Trophoblast cell (in vitro differentiated cells and primary cell): ENCODE measurements around the gene HEMK1.

Experiments
- DNase-seq, 2 donors: peaks; one replicate each; pipeline ENCODE4 v3.0.0-alpha.2; 2016
- H2AFZ ChIP-seq: 2 replicates; pipeline ENCODE4 v1.6.1; 2013; ENCODE audit warnings: low read length, moderate library complexity, mild to moderate bottlenecking; ENCODE audit not compliant: insufficient read depth, poor library complexity
- H2AK5ac ChIP-seq: 2 replicates; pipeline ENCODE4 v1.6.1; 2013; ENCODE audit warnings: mild to moderate bottlenecking, low read length
- H2BK120ac ChIP-seq: 2 replicates; pipeline ENCODE4 v1.6.1; 2013; ENCODE audit warnings: low read length, mild to moderate bottlenecking, moderate library complexity; ENCODE audit not compliant: insufficient read depth, poor library complexity
- H2BK12ac ChIP-seq: 2 replicates; pipeline ENCODE4 v1.6.1; 2013; ENCODE audit warnings: mild to moderate bottlenecking, low read length, moderate library complexity
- H2BK5ac ChIP-seq: 2 replicates; pipeline ENCODE4 v1.6.1; 2013; ENCODE audit warnings: low read length, low read depth, moderate library complexity, mild to moderate bottlenecking; ENCODE audit not compliant: poor library complexity
- H3K14ac ChIP-seq: 2 replicates; pipeline ENCODE4 v1.6.1; 2013; ENCODE audit warnings: mild to moderate bottlenecking, low read length
- H3K18ac ChIP-seq: 2 replicates; pipeline ENCODE4 v1.6.1; 2013; ENCODE audit warnings: mild to moderate bottlenecking, low read length
- H3K23ac ChIP-seq: 2 replicates; pipeline ENCODE4 v1.6.1; 2013; ENCODE audit warnings: low read length
- H3K27ac ChIP-seq: 2 replicates; pipeline ENCODE4 v1.5.1; 2013; ENCODE audit warnings: low read depth, mild to moderate bottlenecking, inconsistent platforms, low read length, moderate library complexity
- H3K27me3 ChIP-seq: 2 replicates; pipeline ENCODE4 v1.6.1; 2013; ENCODE audit warnings: inconsistent platforms, mild to moderate bottlenecking, low read length, moderate library complexity; ENCODE audit not compliant: insufficient read depth
- H3K36me3 ChIP-seq, 2 experiments: 1 replicate in 1 of 2; 2 replicates in 1 of 2; pipeline ENCODE4 v1.6.1; 2013; ENCODE audit warnings: low read length in 2 of 2, mild to moderate bottlenecking in 2 of 2, moderate library complexity in 1 of 2; ENCODE audit not compliant: insufficient read depth in 2 of 2, control insufficient read depth in 1 of 2
- H3K4ac ChIP-seq: 2 replicates; pipeline ENCODE4 v1.6.1; 2013; ENCODE audit warnings: low read depth, mild to moderate bottlenecking, low read length, moderate library complexity
- H3K4me1 ChIP-seq, 2 experiments: 1 replicate in 1 of 2; 2 replicates in 1 of 2; pipeline ENCODE4 v1.6.1; 2013; ENCODE audit warnings: low read length in 2 of 2, mild to moderate bottlenecking in 2 of 2, moderate library complexity in 1 of 2; ENCODE audit not compliant: insufficient read depth in 2 of 2, control insufficient read depth in 1 of 2
- H3K4me2 ChIP-seq: 2 replicates; pipeline ENCODE4 v1.6.1; 2013; ENCODE audit warnings: inconsistent platforms, mild to moderate bottlenecking, low read length, moderate library complexity
- H3K4me3 ChIP-seq: 2 replicates; pipeline ENCODE4 v1.5.1; 2013; ENCODE audit warnings: mild to moderate bottlenecking, low read depth, low read length, inconsistent platforms
- H3K79me1 ChIP-seq: one replicate; pipeline ENCODE4 v1.6.1; 2013; ENCODE audit warnings: low read length
- H3K79me2 ChIP-seq: 2 replicates; pipeline ENCODE4 v1.6.1; 2013; ENCODE audit warnings: low read length, mild to moderate bottlenecking; ENCODE audit not compliant: control insufficient read depth, insufficient read depth, poor library complexity
- H3K9ac ChIP-seq: 2 replicates; pipeline ENCODE4 v1.6.1; 2013; ENCODE audit warnings: mild to moderate bottlenecking, low read length
- H3K9me3 ChIP-seq: 2 replicates; pipeline ENCODE4 v1.6.1; 2013; ENCODE audit warnings: low read depth, mild to moderate bottlenecking, control low read depth, inconsistent platforms, low read length; ENCODE audit not compliant: insufficient read depth
- H4K12ac ChIP-seq: 2 replicates; pipeline ENCODE4 v1.6.1; 2013; ENCODE audit warnings: low read depth, mild to moderate bottlenecking, low read length, moderate library complexity
- H4K8ac ChIP-seq: 2 replicates; pipeline ENCODE4 v1.6.1; 2013; ENCODE audit warnings: low read depth, mild to moderate bottlenecking, low read length, moderate library complexity
- H4K91ac ChIP-seq: one replicate; pipeline ENCODE4 v1.6.1; 2013; ENCODE audit warnings: low read depth, mild to moderate bottlenecking, low read length, moderate library complexity
- WGBS: extraction: QIAGEN DNeasy Blood & Tissue Kit; methylation state at CpG from one replicate; pipeline ENCODE4 v1.1.7; 2013; ENCODE audit warnings: missing lambda C conversion rate; ENCODE audit not compliant: insufficient read length, insufficient coverage; ENCODE audit errors: extremely low coverage; 5-methylcytosine and 5-hydroxymethylcytosine counted together

HEMK1 gene

GRCh38 chr3:50604628-50605588 lies 35.6 kb downstream of the HEMK1 start:
- H3K4me3 ChIP-seq, result no peak overlapping the region
- no peak overlapping the region for H3K14ac ChIP-seq
- no peak overlapping the region for H4K91ac ChIP-seq
- peaks cover 12% of the 10 kb centered on the region for H3K79me1 ChIP-seq
- H2AK5ac ChIP-seq, result no peak overlapping the region
- H3K4me1 ChIP-seq, result peaks cover 24 to 26% of the 10 kb centered on the region in 2 experiments
- H3K18ac ChIP-seq, result no peak overlapping the region
- H2BK120ac ChIP-seq, result no peak overlapping the region
- H2AFZ ChIP-seq, result no peak overlapping the region
- no peak overlapping the region for H2BK12ac ChIP-seq
- no peaks in the 10 kb centered on the region for H3K27me3 ChIP-seq
- H3K9me3 ChIP-seq, result no peaks in the 10 kb centered on the region
- H3K79me2 ChIP-seq, result peaks cover 2% of the 10 kb centered on the region
- no peak overlapping the region for H2BK5ac ChIP-seq
- no peak overlapping the region for H3K27ac ChIP-seq
- H3K4me2 ChIP-seq, result no peak overlapping the region
- no peak overlapping the region for H3K9ac ChIP-seq
- no peak overlapping the region for H4K8ac ChIP-seq
- H3K23ac ChIP-seq, result no peak overlapping the region
- no CpG with 5 or more reads among the region's 14 CpGs for WGBS
- H3K36me3 ChIP-seq, result peaks cover 14% of the 10 kb centered on the region in 2 experiments
- no peak overlapping the region for H4K12ac ChIP-seq
- no peak overlapping the region for H3K4ac ChIP-seq
- DNase-seq, result no peak

GRCh38 chr3:50605901-50606326 lies 36.6 kb downstream of the HEMK1 start:
- no peak overlapping the region for H2BK5ac ChIP-seq
- H2AK5ac ChIP-seq, result no peak overlapping the region
- H3K4me1 ChIP-seq, result peaks cover 26 to 29% of the 10 kb centered on the region in 2 experiments
- H2BK120ac ChIP-seq, result no peak overlapping the region
- H3K4ac ChIP-seq, result no peak overlapping the region
- WGBS, result no CpG with 5 or more reads among the region's 5 CpGs
- H3K79me2 ChIP-seq, result peaks cover 2% of the 10 kb centered on the region
- H4K91ac ChIP-seq, result no peak overlapping the region
- no peak for DNase-seq
- no peak overlapping the region for H3K18ac ChIP-seq
- peaks cover 5% of the 10 kb centered on the region for H3K9me3 ChIP-seq
- no peak overlapping the region for H3K4me3 ChIP-seq
- no peak overlapping the region for H2AFZ ChIP-seq
- no peak overlapping the region for H3K9ac ChIP-seq
- H4K8ac ChIP-seq, result no peak overlapping the region
- no peak overlapping the region for H3K27ac ChIP-seq
- H3K4me2 ChIP-seq, result no peak overlapping the region
- no peak overlapping the region for H3K23ac ChIP-seq
- H3K27me3 ChIP-seq, result no peaks in the 10 kb centered on the region
- no peak overlapping the region for H3K14ac ChIP-seq
- H3K79me1 ChIP-seq, result peaks cover 12% of the 10 kb centered on the region
- no peak overlapping the region for H2BK12ac ChIP-seq
- no peak overlapping the region for H4K12ac ChIP-seq
- peaks cover 14% of the 10 kb centered on the region in 2 experiments for H3K36me3 ChIP-seq

DNA sequence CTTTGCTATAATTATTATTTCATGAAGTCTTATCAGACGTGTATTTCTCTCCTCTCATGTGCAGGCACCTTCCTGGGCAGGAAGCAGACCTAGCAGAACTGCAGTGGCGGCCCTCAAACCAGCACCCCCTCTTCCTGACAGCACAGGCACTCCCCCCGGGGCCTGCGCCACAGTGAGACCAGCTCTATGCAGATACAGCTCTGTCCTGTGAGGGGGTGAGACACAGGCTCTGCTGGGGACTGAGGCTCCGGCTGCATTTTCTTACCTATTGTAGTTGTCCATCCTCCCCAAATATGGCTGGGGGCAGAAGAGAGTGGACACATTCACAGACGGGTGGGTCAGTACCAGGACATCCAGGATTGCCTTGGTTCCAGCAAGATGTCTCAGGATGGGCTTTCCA lies 37.3 kb downstream of the HEMK1 start:
- no peak for DNase-seq
- Histone ChIP-seq H2AK5ac (no peak overlapping the region), H3K27me3 (no peaks in the 10 kb centered on the region), H3K4me2 (no peak overlapping the region), H3K4ac (no peak overlapping the region), H4K12ac (no peak overlapping the region), H2BK120ac (no peak overlapping the region), H3K79me2 (peaks cover 4% of the 10 kb centered on the region), H4K91ac (no peak overlapping the region), H2BK5ac (no peak overlapping the region), H3K36me3 (peaks cover 14% of the 10 kb centered on the region in 2 experiments), H2BK12ac (no peak overlapping the region), H3K4me3 (no peak overlapping the region), H3K18ac (no peak overlapping the region), H3K27ac (no peak overlapping the region), H3K4me1 (peaks cover 25 to 27% of the 10 kb centered on the region in 2 experiments), H3K14ac (no peak overlapping the region), H3K23ac (no peak overlapping the region), H3K9ac (no peak overlapping the region), H3K79me1 (peaks cover 10% of the 10 kb centered on the region), H3K9me3 (peaks cover 5% of the 10 kb centered on the region), H2AFZ (no peak overlapping the region), H4K8ac (no peak overlapping the region)
- no CpG with 5 or more reads among the region's 6 CpGs for WGBS

DNA sequence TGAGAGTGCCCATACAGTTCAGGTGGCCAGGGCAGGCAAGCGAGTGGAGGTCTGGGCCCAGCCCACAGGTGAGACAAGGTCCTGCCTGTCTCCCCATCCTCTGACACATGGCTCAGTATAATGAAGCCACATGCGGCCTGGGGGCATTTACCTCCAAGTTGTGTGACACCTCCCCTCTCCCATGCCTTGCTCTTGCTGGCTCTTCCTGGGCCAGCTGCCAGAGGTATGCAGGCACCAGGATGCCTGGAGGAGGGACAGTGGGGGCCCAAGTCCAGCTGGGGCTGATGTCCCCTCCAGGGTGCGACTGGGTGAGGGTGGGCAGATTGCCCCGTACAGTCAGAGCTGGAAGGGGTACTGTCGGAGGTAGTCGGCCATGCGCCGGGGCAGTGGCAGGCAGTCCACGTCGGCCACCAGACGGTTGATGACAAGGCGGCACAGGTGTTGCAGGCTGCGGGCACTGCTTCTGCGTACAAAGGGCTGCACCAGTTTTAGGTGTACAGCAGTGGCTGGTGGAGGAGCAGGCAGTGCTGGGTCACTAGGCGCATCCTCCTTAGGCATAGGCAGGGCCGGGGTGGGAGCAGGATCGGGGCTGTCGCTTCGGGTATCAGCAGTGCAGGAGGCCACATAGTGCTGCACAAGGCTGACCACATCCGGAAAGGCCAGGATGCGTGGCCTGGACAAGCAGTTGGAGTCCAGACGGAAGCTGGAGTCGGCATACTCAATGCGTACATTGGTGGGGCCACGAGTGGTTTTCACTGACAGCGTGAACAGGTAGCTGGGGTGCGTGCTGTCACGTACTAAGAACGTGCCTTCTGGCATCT lies 38.2 kb downstream of the HEMK1 start:
- no peak overlapping the region for H4K91ac ChIP-seq
- no peak overlapping the region for H3K14ac ChIP-seq
- no peak overlapping the region for H2BK12ac ChIP-seq
- peaks cover 3% of the 10 kb centered on the region for H3K79me2 ChIP-seq
- peaks cover 14% of the 10 kb centered on the region in 2 experiments for H3K36me3 ChIP-seq
- no peak overlapping the region for H3K27ac ChIP-seq
- H3K9ac ChIP-seq, result no peak overlapping the region
- no peak overlapping the region for H2BK120ac ChIP-seq
- no peak overlapping the region for H2BK5ac ChIP-seq
- no peak overlapping the region for H2AFZ ChIP-seq
- no peak overlapping the region for H3K4ac ChIP-seq
- no CpG with 5 or more reads among the region's 29 CpGs for WGBS
- H3K4me2 ChIP-seq, result no peak overlapping the region
- no peak for DNase-seq
- H3K18ac ChIP-seq, result no peak overlapping the region
- no peak overlapping the region for H3K4me3 ChIP-seq
- no peak overlapping the region for H4K8ac ChIP-seq
- H4K12ac ChIP-seq, result no peak overlapping the region
- peaks cover 16 to 19% of the 10 kb centered on the region in 2 experiments for H3K4me1 ChIP-seq
- H3K27me3 ChIP-seq, result no peaks in the 10 kb centered on the region
- peaks cover 5% of the 10 kb centered on the region for H3K9me3 ChIP-seq
- H3K79me1 ChIP-seq, result peaks cover 7% of the 10 kb centered on the region
- no peak overlapping the region for H2AK5ac ChIP-seq
- no peak overlapping the region for H3K23ac ChIP-seq
